OCI-LY3 (cell line): ENCODE data around the gene ZNF747.
"Not testable (repeated sequence)": the region's sequence is repeated elsewhere in the genome, so short reads cannot be mapped to it uniquely, and the experiment has no call there.

Source experiments
- CTCF ChIP-seq: fragments of 200-600, 300-600 bp; sonication (generic); IDR thresholded peaks from 2 replicates; pipeline ENCODE4 v1.5.1; 2014; ENCODE audit warnings: antibody characterized with exemption, low read length, low read depth
- EZH2phosphoT487 ChIP-seq: fragments of 200-600 bp; shearing (Covaris generic); IDR thresholded peaks from 2 replicates; pipeline ENCODE4 v1.6.1; 2018; ENCODE audit warnings: antibody characterized with exemption, mixed run types, low read depth

GRCh38 chr16:30540916-30541464 is 6.3 kb upstream of the ZNF747 start:
- TF ChIP-seq CTCF, EZH2phosphoT487: not testable (repeated sequence)
